ENCODE data around the gene MAGEF1.

Gene MAGEF1

DNA sequence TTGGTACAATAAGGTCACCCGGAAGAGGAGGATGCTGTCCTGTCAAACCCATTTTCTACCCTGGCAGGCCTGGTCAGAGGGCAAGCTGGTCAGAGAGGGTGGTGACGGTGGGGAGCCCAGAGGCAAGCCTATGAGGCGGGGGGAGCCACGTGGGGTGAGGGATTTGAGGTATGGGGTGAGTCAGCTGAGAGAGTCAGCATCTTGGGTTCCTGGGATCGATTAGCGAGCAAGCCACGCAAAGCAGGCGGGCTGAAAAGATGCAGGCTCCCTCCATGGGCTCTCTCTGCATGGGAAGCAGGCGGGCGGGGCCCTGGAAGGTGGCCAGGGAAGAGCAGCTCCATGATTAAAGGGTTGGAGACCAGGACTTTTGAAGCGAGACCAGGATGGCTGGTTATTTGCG lies 48.1 kb downstream of the MAGEF1 start:
- no peak for DNase-seq

DNA sequence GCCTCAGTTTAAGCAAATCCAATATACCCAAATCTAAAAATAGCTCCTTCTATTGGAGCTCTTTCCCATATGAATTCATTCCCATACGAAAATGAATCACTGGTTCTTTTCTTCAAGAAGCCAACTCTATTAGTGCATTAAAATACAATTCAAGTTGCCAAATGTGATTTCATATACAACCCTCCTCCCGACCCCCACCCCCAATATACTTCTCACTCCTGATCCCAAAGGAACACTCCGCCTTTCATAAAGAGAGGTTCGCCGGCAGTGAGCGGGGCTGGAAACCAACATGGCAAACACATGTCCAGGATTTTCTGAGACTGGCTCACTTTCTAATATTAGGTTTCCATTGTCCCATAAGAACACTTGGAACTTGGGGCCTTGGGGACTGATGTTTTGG lies 48.5 kb downstream of the MAGEF1 start:
- no peak for DNase-seq

DNA sequence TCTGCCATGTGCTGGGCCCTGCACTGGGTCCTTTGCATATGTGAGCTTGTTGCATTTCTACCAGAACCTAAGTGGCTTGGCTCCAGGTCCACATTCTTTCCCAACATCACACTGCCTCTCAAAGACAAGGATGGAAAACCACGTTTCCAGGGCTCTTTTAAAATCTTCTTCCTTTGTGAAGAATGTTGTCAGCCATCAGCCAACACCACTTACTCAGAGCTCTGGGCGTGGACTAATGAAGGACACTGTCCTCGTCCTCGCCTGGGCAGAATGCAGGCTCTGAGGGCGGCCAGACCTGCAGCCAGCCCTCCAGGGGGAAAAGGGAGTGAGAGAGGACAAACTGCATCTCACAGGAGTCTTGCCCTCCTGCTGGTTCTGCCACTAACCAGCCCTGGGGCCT lies 49.7 kb downstream of the MAGEF1 start:
- no peak for DNase-seq

DNA sequence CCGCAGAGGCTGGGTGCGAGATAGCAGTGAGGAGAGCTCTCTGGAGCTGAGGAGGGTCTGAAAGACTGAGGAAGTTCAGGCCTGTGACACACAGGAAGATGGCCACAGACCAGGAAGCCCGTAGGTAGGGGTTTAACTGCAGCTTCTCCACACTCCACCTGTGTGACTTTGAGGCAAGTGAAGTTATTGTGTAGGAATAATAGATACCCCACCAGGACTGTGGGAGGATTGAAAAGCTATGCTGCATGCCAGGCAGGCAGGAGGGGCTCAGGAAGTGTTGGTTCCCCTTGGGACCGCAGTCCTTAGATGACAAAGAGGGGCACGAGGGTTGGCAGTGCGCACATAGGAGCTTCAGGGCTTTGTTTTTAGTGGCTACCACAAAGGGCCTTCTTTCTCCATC lies 50.9 kb downstream of the MAGEF1 start:
- no peak for DNase-seq
